ENCODE measurements around the gene NDUFB2. TPM values are rescaled to one million over a fixed set of nuclear protein-coding genes. Genes with fewer than 3 reads are reported as not detected.
"Not testable (repeated sequence)": the region's sequence is repeated elsewhere in the genome, so short reads cannot be mapped to it uniquely, and the experiment has no call there.

The NDUFB2 gene
- total RNA-seq, 1 experiment from 2014 or later = 538 TPM

- not testable (repeated sequence) for DNase-seq (ENCODE audit: low read depth in 1 of 2, low spot score in 2 of 2); H3K27me3 ChIP-seq (replicated peaks); H3K36me3 ChIP-seq; H3K4me3 ChIP-seq; H3K4me1 ChIP-seq (replicated peaks); H3K9me3 ChIP-seq (replicated peaks); H3K27ac ChIP-seq
Observed at GRCh38 chr7:140662938-140663337, 33.6 kb upstream of the NDUFB2 start.

GRCh38 chr7:140667476-140667875 lies 29.0 kb upstream of the NDUFB2 start:
- H3K4me1 ChIP-seq (replicated peaks) = 0 out of 2 replicates have a peak, but pooled peaks cover 4% of the 10 kb centered on the region
- no peak overlapping the region for H3K4me3 ChIP-seq
- no peaks in the 10 kb centered on the region for H3K9me3 ChIP-seq (replicated peaks)
- H3K36me3 ChIP-seq = no peaks in the 10 kb centered on the region
- H3K27me3 ChIP-seq (replicated peaks) = no peaks in the 10 kb centered on the region
- H3K27ac ChIP-seq = no peak overlapping the region
- DNase-seq (ENCODE audit: low read depth in 1 of 2, low spot score in 2 of 2) = no peak

GRCh38 chr7:140668641-140669040 lies 27.9 kb upstream of the NDUFB2 start:
- Histone ChIP-seq H3K4me3 (no peak overlapping the region), H3K36me3 (no peaks in the 10 kb centered on the region), H3K27me3 (replicated peaks) (no peaks in the 10 kb centered on the region), H3K27ac (no peak overlapping the region), H3K4me1 (replicated peaks) (peaks cover 12% of the 10 kb centered on the region), H3K9me3 (replicated peaks) (no peaks in the 10 kb centered on the region)
- no peak for DNase-seq (ENCODE audit: low read depth in 1 of 2, low spot score in 2 of 2)

- Histone ChIP-seq H3K9me3 (replicated peaks) (no peaks in the 10 kb centered on the region), H3K27ac (no peak overlapping the region), H3K4me1 (replicated peaks) (peaks cover 14% of the 10 kb centered on the region), H3K4me3 (no peak overlapping the region), H3K36me3 (no peaks in the 10 kb centered on the region), H3K27me3 (replicated peaks) (no peaks in the 10 kb centered on the region)
- no peak for DNase-seq (ENCODE audit: low read depth in 1 of 2, low spot score in 2 of 2)
Observed at GRCh38 chr7:140669352-140669751, 27.2 kb upstream of the NDUFB2 start.

GRCh38 chr7:140669862-140670261 lies 26.6 kb upstream of the NDUFB2 start:
- DNase-seq (ENCODE audit: low read depth in 1 of 2, low spot score in 2 of 2); H3K27ac ChIP-seq; H3K27me3 ChIP-seq (replicated peaks); H3K36me3 ChIP-seq; H3K4me3 ChIP-seq; H3K9me3 ChIP-seq (replicated peaks): not testable (repeated sequence)
- H3K4me1 ChIP-seq (replicated peaks) = peaks cover 14% of the 10 kb centered on the region

GRCh38 chr7:140670343-140670935 lies 26.1 kb upstream of the NDUFB2 start:
- Histone ChIP-seq H3K4me3 (no peak overlapping the region), H3K36me3 (no peaks in the 10 kb centered on the region), H3K9me3 (replicated peaks) (no peaks in the 10 kb centered on the region), H3K27me3 (replicated peaks) (no peaks in the 10 kb centered on the region), H3K4me1 (replicated peaks) (peaks cover 14% of the 10 kb centered on the region), H3K27ac (no peak overlapping the region)
- DNase-seq (ENCODE audit: low read depth in 1 of 2, low spot score in 2 of 2) = no peak

- Histone ChIP-seq H3K27me3 (replicated peaks) (no peaks in the 10 kb centered on the region), H3K4me3 (no peak overlapping the region), H3K9me3 (replicated peaks) (no peaks in the 10 kb centered on the region), H3K36me3 (no peaks in the 10 kb centered on the region), H3K27ac (no peak overlapping the region), H3K4me1 (replicated peaks) (peaks cover 14% of the 10 kb centered on the region)
- DNase-seq (ENCODE audit: low read depth in 1 of 2, low spot score in 2 of 2) = no peak
Observed at GRCh38 chr7:140671966-140672365, 24.5 kb upstream of the NDUFB2 start.

- Histone ChIP-seq H3K27me3 (replicated peaks) (no peaks in the 10 kb centered on the region), H3K4me3 (peak within 1 kb of the TSS; percentile 83), H3K4me1 (replicated peaks) (peaks cover 14% of the 10 kb centered on the region), H3K9me3 (replicated peaks) (no peaks in the 10 kb centered on the region), H3K27ac (no peak within 1 kb of the TSS), H3K36me3 (no peaks in the 10 kb centered on the region)
- no peak for DNase-seq (ENCODE audit: low read depth in 1 of 2, low spot score in 2 of 2)
Observed at GRCh38 chr7:140672382-140673062, 24.0 kb upstream of the NDUFB2 start, which contains the start of gene ADCK2. ADCK2 (plus strand) TSS chr7:140672945; CDS start chr7:140673331, 386 bp downstream.

GRCh38 chr7:140673063-140673773 lies 23.3 kb upstream of the NDUFB2 start:
- Histone ChIP-seq H3K27ac (no peak overlapping the region), H3K9me3 (replicated peaks) (no peaks in the 10 kb centered on the region), H3K4me1 (replicated peaks) (peaks cover 14% of the 10 kb centered on the region), H3K27me3 (replicated peaks) (no peaks in the 10 kb centered on the region), H3K36me3 (no peaks in the 10 kb centered on the region), H3K4me3 (peak overlapping the region; percentile 83)
- peak in 1 of 2 experiments; percentile 32 for DNase-seq (ENCODE audit: low read depth in 1 of 2, low spot score in 2 of 2)

- DNase-seq (ENCODE audit: low read depth in 1 of 2, low spot score in 2 of 2) = no peak
- Histone ChIP-seq H3K4me1 (replicated peaks) (peaks cover 14% of the 10 kb centered on the region), H3K36me3 (no peaks in the 10 kb centered on the region), H3K4me3 (peak overlapping the region; percentile 83; the same call in 1 of the 2 replicates), H3K9me3 (replicated peaks) (no peaks in the 10 kb centered on the region), H3K27me3 (replicated peaks) (no peaks in the 10 kb centered on the region), H3K27ac (no peak overlapping the region)
Observed at GRCh38 chr7:140673774-140674155, 22.7 kb upstream of the NDUFB2 start.

GRCh38 chr7:140674356-140674800 lies 22.1 kb upstream of the NDUFB2 start:
- H3K27ac ChIP-seq = no peak overlapping the region
- no peaks in the 10 kb centered on the region for H3K36me3 ChIP-seq
- no peak for DNase-seq (ENCODE audit: low read depth in 1 of 2, low spot score in 2 of 2)
- no peaks in the 10 kb centered on the region for H3K9me3 ChIP-seq (replicated peaks)
- H3K27me3 ChIP-seq (replicated peaks) = no peaks in the 10 kb centered on the region
- peaks cover 14% of the 10 kb centered on the region for H3K4me1 ChIP-seq (replicated peaks)
- no peak overlapping the region for H3K4me3 ChIP-seq

- Histone ChIP-seq H3K27me3 (replicated peaks) (no peaks in the 10 kb centered on the region), H3K36me3 (no peaks in the 10 kb centered on the region), H3K4me3 (no peak overlapping the region), H3K27ac (no peak overlapping the region), H3K9me3 (replicated peaks) (no peaks in the 10 kb centered on the region), H3K4me1 (replicated peaks) (peaks cover 14% of the 10 kb centered on the region)
- DNase-seq (ENCODE audit: low read depth in 1 of 2, low spot score in 2 of 2) = peak in 1 of 2 experiments; percentile 29
Observed at GRCh38 chr7:140674899-140675701, 21.4 kb upstream of the NDUFB2 start.

GRCh38 chr7:140675726-140676125 lies 20.8 kb upstream of the NDUFB2 start:
- Histone ChIP-seq H3K27ac (no peak overlapping the region), H3K36me3 (no peaks in the 10 kb centered on the region), H3K9me3 (replicated peaks) (no peaks in the 10 kb centered on the region), H3K4me1 (replicated peaks) (peaks cover 14% of the 10 kb centered on the region), H3K27me3 (replicated peaks) (no peaks in the 10 kb centered on the region), H3K4me3 (no peak overlapping the region)
- DNase-seq (ENCODE audit: low read depth in 1 of 2, low spot score in 2 of 2) = no peak

Data from SJSA1 (cell line).